DOHH2 (cell line): ENCODE results near the gene SELP.

Experiments used
- EZH2phosphoT487 ChIP-seq: fragments of 200-600 bp; sonication (generic); IDR thresholded peaks from 2 replicates; pipeline ENCODE4 v1.6.1; 2017; ENCODE audit warnings: borderline replicate concordance, mild to moderate bottlenecking, antibody characterized with exemption, low read length, moderate library complexity, mixed read lengths
- TF ChIP-seq, protein P1 (sequence below): fragments of 200-600 bp; sonication (generic); IDR thresholded peaks from one replicate; pipeline ENCODE4 v1.5.1; 2014; ENCODE audit warnings: antibody characterized with exemption, mild to moderate bottlenecking, low read depth, low read length; ENCODE audit not compliant: poor library complexity, severe bottlenecking

DNA sequence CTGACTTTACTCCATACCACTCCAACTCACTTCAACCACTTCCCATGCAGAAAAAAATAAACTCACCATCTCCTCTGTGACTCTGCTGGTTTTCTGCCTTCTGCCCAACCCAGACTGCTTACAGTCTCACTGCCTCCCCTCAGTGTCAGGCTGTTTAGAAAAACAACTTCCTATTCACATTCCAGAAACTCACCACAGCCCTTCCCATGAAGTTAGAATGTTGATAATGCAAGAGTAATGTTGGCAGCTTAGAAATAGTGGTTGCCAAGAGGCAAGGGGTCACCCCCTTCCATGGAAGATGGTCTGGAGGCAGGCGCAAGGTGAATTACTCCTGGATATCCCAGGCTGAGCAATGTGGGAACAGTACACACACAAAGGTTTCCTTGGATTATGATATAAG, at the start of gene SELP:
- TF ChIP-seq, protein P1, sequence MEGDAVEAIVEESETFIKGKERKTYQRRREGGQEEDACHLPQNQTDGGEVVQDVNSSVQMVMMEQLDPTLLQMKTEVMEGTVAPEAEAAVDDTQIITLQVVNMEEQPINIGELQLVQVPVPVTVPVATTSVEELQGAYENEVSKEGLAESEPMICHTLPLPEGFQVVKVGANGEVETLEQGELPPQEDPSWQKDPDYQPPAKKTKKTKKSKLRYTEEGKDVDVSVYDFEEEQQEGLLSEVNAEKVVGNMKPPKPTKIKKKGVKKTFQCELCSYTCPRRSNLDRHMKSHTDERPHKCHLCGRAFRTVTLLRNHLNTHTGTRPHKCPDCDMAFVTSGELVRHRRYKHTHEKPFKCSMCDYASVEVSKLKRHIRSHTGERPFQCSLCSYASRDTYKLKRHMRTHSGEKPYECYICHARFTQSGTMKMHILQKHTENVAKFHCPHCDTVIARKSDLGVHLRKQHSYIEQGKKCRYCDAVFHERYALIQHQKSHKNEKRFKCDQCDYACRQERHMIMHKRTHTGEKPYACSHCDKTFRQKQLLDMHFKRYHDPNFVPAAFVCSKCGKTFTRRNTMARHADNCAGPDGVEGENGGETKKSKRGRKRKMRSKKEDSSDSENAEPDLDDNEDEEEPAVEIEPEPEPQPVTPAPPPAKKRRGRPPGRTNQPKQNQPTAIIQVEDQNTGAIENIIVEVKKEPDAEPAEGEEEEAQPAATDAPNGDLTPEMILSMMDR: no peak
- TF ChIP-seq EZH2phosphoT487: no peak
